ENCODE data around the gene SPARCL1. TPM values are rescaled to one million over a fixed set of nuclear protein-coding genes. Genes with fewer than 3 reads are reported as not detected.
A peak's percentile ranks its signal among the peaks of the same experiment; 100 is the strongest.

The SPARCL1 gene
- polyA plus RNA-seq, 1 donor (not counting 4 experiments of a cell fraction or from before 2014, with no cell fraction given): not detected

DNA sequence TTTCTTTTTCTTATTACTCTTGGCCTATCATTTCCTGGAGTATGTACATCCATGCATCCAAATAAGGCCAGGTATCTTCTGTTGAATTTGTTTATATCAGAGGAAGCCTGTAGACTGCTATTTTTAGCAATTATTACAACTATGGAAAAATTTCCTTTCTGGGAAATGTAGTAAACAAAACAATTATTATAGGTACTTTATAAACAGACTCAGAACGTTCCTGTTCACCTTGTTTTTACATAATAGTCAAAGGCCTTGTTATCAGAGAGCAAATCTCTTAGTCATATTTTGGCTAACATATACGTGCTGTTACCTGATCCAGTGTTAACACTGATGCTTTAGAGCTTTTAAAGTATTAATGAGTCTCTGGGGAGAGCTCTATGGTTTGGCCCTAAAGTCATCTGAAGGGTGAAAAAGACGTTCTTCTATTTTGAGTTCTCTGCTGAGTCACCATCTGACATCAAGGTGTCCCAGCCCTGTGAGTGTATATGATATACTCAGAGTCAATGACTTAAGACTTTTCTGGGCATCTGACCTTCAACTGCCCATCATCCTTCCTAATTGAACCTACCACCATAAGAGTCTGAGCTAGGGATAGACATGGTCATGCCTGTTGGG lies 7.3 kb downstream of the SPARCL1 start:
- no peaks in the 10 kb centered on the region for H3K9me1 ChIP-seq (ENCODE audit: control insufficient read depth, extremely low read depth, insufficient read depth, low read length)
- H3K9ac ChIP-seq (ENCODE audit: control insufficient read depth, extremely low read depth, insufficient read depth, low read length): no peak overlapping the region
- H3K79me2 ChIP-seq (ENCODE audit: control insufficient read depth, insufficient read depth, low read length): no peaks in the 10 kb centered on the region
- FAIRE-seq: peak; percentile 85
- H3K27ac ChIP-seq (ENCODE audit: control insufficient read depth, insufficient read depth, low read length): no peak overlapping the region
- dilution Hi-C loops (cut with MboI; ENCODE audit: extremely low pct_ligation_motif_present, low sequenced_read_pairs): no loop called here
- H3K4me3 ChIP-seq (ENCODE audit: control insufficient read depth in 2 of 3, extremely low read depth in 1 of 3, insufficient read depth in 2 of 3, low read depth in 1 of 3, low read length in 3 of 3): no peak overlapping the region
- H3K4me2 ChIP-seq (ENCODE audit: control insufficient read depth, extremely low read depth, insufficient read depth, low read depth, low read length): no peak overlapping the region
- peaks cover 12% of the 10 kb centered on the region for H3K4me1 ChIP-seq (ENCODE audit: control insufficient read depth, extremely low read depth, insufficient read depth, low read length)
- H2AFZ ChIP-seq (ENCODE audit: control insufficient read depth, low read length): no peak overlapping the region
- no peaks in the 10 kb centered on the region for H3K9me3 ChIP-seq (ENCODE audit: control insufficient read depth, low read depth, low read length)
- TF ChIP-seq, protein P1, sequence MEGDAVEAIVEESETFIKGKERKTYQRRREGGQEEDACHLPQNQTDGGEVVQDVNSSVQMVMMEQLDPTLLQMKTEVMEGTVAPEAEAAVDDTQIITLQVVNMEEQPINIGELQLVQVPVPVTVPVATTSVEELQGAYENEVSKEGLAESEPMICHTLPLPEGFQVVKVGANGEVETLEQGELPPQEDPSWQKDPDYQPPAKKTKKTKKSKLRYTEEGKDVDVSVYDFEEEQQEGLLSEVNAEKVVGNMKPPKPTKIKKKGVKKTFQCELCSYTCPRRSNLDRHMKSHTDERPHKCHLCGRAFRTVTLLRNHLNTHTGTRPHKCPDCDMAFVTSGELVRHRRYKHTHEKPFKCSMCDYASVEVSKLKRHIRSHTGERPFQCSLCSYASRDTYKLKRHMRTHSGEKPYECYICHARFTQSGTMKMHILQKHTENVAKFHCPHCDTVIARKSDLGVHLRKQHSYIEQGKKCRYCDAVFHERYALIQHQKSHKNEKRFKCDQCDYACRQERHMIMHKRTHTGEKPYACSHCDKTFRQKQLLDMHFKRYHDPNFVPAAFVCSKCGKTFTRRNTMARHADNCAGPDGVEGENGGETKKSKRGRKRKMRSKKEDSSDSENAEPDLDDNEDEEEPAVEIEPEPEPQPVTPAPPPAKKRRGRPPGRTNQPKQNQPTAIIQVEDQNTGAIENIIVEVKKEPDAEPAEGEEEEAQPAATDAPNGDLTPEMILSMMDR (optimal IDR thresholded peaks at IDR 0.05 in 1 of 3, IDR thresholded peaks at IDR 0.05 in 1 of 3, conservative IDR thresholded peaks at IDR 0.05 in 1 of 3; ENCODE audit: extremely low read depth in 1 of 3, insufficient read depth in 2 of 3, low read length in 3 of 3): no peak
- TF ChIP-seq EZH2 (IDR thresholded peaks at IDR 0.05; ENCODE audit: low read length): no peak
- no peaks in the 10 kb centered on the region for H4K20me1 ChIP-seq (ENCODE audit: control insufficient read depth, extremely low read depth, insufficient read depth, low read length)
- no peaks in the 10 kb centered on the region for H3K36me3 ChIP-seq (ENCODE audit: control insufficient read depth in 2 of 2, extremely low read depth in 1 of 2, insufficient read depth in 2 of 2, low read length in 2 of 2)
- H3K27me3 ChIP-seq (ENCODE audit: control insufficient read depth, extremely low read depth, insufficient read depth, low read length): no peaks in the 10 kb centered on the region
- DNase-seq (ENCODE audit: low read depth, low spot score): peak; percentile 13

DNA sequence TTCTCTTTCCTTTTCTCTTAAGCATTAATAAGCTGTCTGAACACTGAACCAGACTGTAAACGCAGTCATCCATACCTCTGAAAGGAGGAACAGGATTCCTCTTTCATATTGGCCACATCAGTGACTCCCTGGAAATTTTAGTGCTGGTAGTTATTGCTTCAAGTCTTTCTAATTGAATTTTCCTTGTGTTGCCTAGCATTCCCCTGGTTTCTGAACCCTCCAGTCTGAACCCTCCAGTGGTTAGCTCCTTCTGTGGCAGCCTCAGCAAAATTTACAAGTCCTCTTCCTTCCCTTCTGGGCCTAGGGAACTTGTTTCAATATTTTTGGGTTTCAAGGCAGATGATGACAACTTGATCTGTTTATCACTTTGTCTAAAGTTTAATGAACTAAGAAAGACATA lies 7.9 kb downstream of the SPARCL1 start:
- no peaks in the 10 kb centered on the region for H3K9me3 ChIP-seq (ENCODE audit: control insufficient read depth, low read depth, low read length)
- H3K9ac ChIP-seq (ENCODE audit: control insufficient read depth, extremely low read depth, insufficient read depth, low read length): no peak overlapping the region
- H3K9me1 ChIP-seq (ENCODE audit: control insufficient read depth, extremely low read depth, insufficient read depth, low read length): no peaks in the 10 kb centered on the region
- H2AFZ ChIP-seq (ENCODE audit: control insufficient read depth, low read length): no peak overlapping the region
- H3K27me3 ChIP-seq (ENCODE audit: control insufficient read depth, extremely low read depth, insufficient read depth, low read length): no peaks in the 10 kb centered on the region
- no peaks in the 10 kb centered on the region for H3K36me3 ChIP-seq (ENCODE audit: control insufficient read depth in 2 of 2, extremely low read depth in 1 of 2, insufficient read depth in 2 of 2, low read length in 2 of 2)
- no peak overlapping the region for H3K4me2 ChIP-seq (ENCODE audit: control insufficient read depth, extremely low read depth, insufficient read depth, low read depth, low read length)
- H4K20me1 ChIP-seq (ENCODE audit: control insufficient read depth, extremely low read depth, insufficient read depth, low read length): no peaks in the 10 kb centered on the region
- H3K4me1 ChIP-seq (ENCODE audit: control insufficient read depth, extremely low read depth, insufficient read depth, low read length): peaks cover 12% of the 10 kb centered on the region
- TF ChIP-seq EZH2 (IDR thresholded peaks at IDR 0.05; ENCODE audit: low read length): no peak
- TF ChIP-seq, protein P1 (optimal IDR thresholded peaks at IDR 0.05 in 1 of 3, IDR thresholded peaks at IDR 0.05 in 1 of 3, conservative IDR thresholded peaks at IDR 0.05 in 1 of 3; ENCODE audit: extremely low read depth in 1 of 3, insufficient read depth in 2 of 3, low read length in 3 of 3): no peak
- no peak overlapping the region for H3K27ac ChIP-seq (ENCODE audit: control insufficient read depth, insufficient read depth, low read length)
- FAIRE-seq (no peak), DNase-seq (ENCODE audit: low read depth, low spot score) (no peak)
- dilution Hi-C loops (cut with MboI; ENCODE audit: extremely low pct_ligation_motif_present, low sequenced_read_pairs): no loop called here
- H3K79me2 ChIP-seq (ENCODE audit: control insufficient read depth, insufficient read depth, low read length): no peaks in the 10 kb centered on the region
- no peak overlapping the region for H3K4me3 ChIP-seq (ENCODE audit: control insufficient read depth in 2 of 3, extremely low read depth in 1 of 3, insufficient read depth in 2 of 3, low read depth in 1 of 3, low read length in 3 of 3)
